ENCODE measurements around the gene SPRTN. TPM values are rescaled to one million over a fixed set of nuclear protein-coding genes. Genes with fewer than 3 reads are reported as not detected.

SPRTN gene
- total and polyA plus RNA-seq, 2 donors (not counting 1 experiment from before 2014, with no cell fraction given): 3.5 to 13.4 TPM

DNA sequence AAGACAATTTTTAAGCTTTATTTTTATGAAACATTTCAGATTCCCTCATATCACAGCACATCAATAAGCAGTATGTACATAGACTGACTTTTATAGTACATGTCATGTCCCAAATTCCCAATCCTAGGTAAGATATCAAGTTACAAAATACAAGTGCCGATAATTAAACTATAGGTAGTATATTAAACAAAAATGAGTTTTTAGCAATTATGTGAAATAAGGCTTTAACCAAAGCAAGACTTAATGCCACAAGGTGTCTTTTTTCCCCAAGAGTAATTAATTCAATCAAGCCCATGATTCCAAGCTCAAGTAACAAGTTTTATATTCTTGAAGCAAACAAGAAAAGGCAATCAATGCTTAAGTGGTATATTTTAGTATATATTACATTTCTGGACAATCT is 5.3 kb upstream of the SPRTN start:
- intact Hi-C loops (cut with micrococcal nuclease): no loop called here
- no peak for DNase-seq
- Histone ChIP-seq H3K9ac (ENCODE audit: low read length) (no peak overlapping the region), H3K79me2 (ENCODE audit: control insufficient read depth, insufficient read depth, low read length) (peaks cover 56% of the 10 kb centered on the region), H4K20me1 (ENCODE audit: control insufficient read depth, insufficient read depth, low read length, poor library complexity, severe bottlenecking) (peaks cover 40% of the 10 kb centered on the region), H3K36me3 (replicated peaks in 1 of 2; ENCODE audit: control extremely low read depth in 1 of 2, control insufficient read depth in 1 of 2, extremely low read depth in 1 of 2, insufficient read depth in 2 of 2, low read length in 1 of 2) (peaks cover 6% of the 10 kb centered on the region in 2 experiments), H3K9me3 (ENCODE audit: control extremely low read depth in 1 of 3, control insufficient read depth in 2 of 3, insufficient read depth in 1 of 3, low read length in 2 of 3) (peaks cover 0 to 10% (median 0%) of the 10 kb centered on the region in 3 donors), H2AFZ (ENCODE audit: insufficient read depth, low read depth, low read length, poor library complexity, severe bottlenecking) (no peak overlapping the region), H3K4me3 (ENCODE audit: control extremely low read depth in 1 of 5, extremely low read depth in 1 of 5, insufficient read depth in 1 of 5, low read depth in 2 of 5, low read length in 4 of 5) (no peak overlapping the region), H3K27me3 (replicated peaks in 1 of 4; ENCODE audit: control extremely low read depth in 1 of 4, control insufficient read depth in 3 of 4, insufficient read depth in 4 of 4, low read length in 3 of 4) (no peaks in the 10 kb centered on the region), H3K4me2 (replicated peaks; ENCODE audit: low read depth, low read length, poor library complexity, severe bottlenecking) (no peak overlapping the region), H3K27ac (ENCODE audit: low read length in 2 of 2) (peak overlapping the region in 1 of 2 donors; percentile 12), H3K4me1 (ENCODE audit: control insufficient read depth in 2 of 2, insufficient read depth in 2 of 2, low read length in 2 of 2) (peaks cover 32 to 42% of the 10 kb centered on the region in 2 donors)
- Mint-ChIP-seq H3K27ac (no peak overlapping the region), H3K4me1 (peaks cover 62% of the 10 kb centered on the region), H3K27me3 (peaks cover 2% of the 10 kb centered on the region), H3K9me3 (ENCODE audit: insufficient read depth) (no peaks in the 10 kb centered on the region), H3K4me3 (peak overlapping the region; percentile 5)
- ChIA-PET POLR2A (no interaction called here), CTCF (interaction anchor here (1.7 kb wide), 1 partner anchor 25 kb away, joined by 8 read pairs; no protein-coding TSS in a partner anchor)
- ATAC-seq (ENCODE audit: low read depth): no peak
- no CpG with 5 or more reads among the region's 1 CpG for WGBS (ENCODE audit: insufficient coverage)
- TF ChIP-seq, protein P1, sequence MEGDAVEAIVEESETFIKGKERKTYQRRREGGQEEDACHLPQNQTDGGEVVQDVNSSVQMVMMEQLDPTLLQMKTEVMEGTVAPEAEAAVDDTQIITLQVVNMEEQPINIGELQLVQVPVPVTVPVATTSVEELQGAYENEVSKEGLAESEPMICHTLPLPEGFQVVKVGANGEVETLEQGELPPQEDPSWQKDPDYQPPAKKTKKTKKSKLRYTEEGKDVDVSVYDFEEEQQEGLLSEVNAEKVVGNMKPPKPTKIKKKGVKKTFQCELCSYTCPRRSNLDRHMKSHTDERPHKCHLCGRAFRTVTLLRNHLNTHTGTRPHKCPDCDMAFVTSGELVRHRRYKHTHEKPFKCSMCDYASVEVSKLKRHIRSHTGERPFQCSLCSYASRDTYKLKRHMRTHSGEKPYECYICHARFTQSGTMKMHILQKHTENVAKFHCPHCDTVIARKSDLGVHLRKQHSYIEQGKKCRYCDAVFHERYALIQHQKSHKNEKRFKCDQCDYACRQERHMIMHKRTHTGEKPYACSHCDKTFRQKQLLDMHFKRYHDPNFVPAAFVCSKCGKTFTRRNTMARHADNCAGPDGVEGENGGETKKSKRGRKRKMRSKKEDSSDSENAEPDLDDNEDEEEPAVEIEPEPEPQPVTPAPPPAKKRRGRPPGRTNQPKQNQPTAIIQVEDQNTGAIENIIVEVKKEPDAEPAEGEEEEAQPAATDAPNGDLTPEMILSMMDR (IDR thresholded peaks at IDR 0.05): no peak
- TF ChIP-seq EZH2 (IDR thresholded peaks at IDR 0.05; ENCODE audit: borderline replicate concordance, insufficient read depth, low read depth, low read length, poor library complexity, severe bottlenecking): no peak

DNA sequence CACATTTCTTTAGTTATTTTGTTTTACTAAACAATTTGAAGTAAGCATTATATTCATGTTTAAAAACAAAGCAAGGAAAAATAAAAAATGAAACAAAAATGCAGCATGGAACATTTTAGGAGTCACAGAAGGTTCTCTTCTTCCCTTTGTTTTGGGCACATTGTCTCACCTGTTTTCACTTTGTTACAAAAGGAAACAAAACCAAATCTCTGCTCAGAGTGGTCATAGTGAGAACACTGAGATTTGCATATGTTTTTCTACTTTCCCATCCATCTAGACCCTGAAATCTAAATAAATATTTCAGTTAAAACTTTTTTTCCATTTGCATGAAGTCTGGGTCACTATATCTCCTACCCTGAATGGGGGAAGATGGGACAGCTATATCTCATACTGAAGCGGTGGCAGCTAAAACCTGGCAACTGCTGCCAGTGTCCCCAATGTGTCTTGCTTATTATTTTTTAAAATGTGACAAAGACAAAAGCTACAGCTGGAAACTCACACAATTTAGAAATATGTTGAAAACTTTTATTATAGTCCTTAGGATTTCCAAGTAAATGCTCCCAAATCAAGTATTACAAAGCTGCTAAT is 3.9 kb upstream of the SPRTN start:
- no peak for ATAC-seq (ENCODE audit: low read depth)
- POLR2A ChIA-PET: no interaction called here
- WGBS (ENCODE audit: insufficient coverage): no CpG with 5 or more reads among the region's 1 CpG
- peaks cover 6% of the 10 kb centered on the region in 2 experiments for H3K36me3 ChIP-seq (replicated peaks in 1 of 2; ENCODE audit: control extremely low read depth in 1 of 2, control insufficient read depth in 1 of 2, extremely low read depth in 1 of 2, insufficient read depth in 2 of 2, low read length in 1 of 2)
- TF ChIP-seq EZH2 (IDR thresholded peaks at IDR 0.05; ENCODE audit: borderline replicate concordance, insufficient read depth, low read depth, low read length, poor library complexity, severe bottlenecking): no peak
- TF ChIP-seq, protein P1 (IDR thresholded peaks at IDR 0.05): no peak
- CTCF ChIA-PET: interaction anchor here (1.4 kb wide), 1 partner anchor 268 kb away, joined by 3 read pairs; no protein-coding TSS in a partner anchor
- H3K27ac ChIP-seq (ENCODE audit: low read length in 2 of 2): peak overlapping the region in 1 of 2 donors; percentile 37
- peaks cover 40% of the 10 kb centered on the region for H4K20me1 ChIP-seq (ENCODE audit: control insufficient read depth, insufficient read depth, low read length, poor library complexity, severe bottlenecking)
- peaks cover 0 to 10% (median 0%) of the 10 kb centered on the region in 3 donors for H3K9me3 ChIP-seq (ENCODE audit: control extremely low read depth in 1 of 3, control insufficient read depth in 2 of 3, insufficient read depth in 1 of 3, low read length in 2 of 3)
- no peaks in the 10 kb centered on the region for H3K27me3 ChIP-seq (replicated peaks in 1 of 4; ENCODE audit: control extremely low read depth in 1 of 4, control insufficient read depth in 3 of 4, insufficient read depth in 4 of 4, low read length in 3 of 4)
- no peak overlapping the region for H3K27ac Mint-ChIP-seq
- H3K79me2 ChIP-seq (ENCODE audit: control insufficient read depth, insufficient read depth, low read length): peaks cover 63% of the 10 kb centered on the region
- peaks cover 39 to 48% of the 10 kb centered on the region in 2 donors for H3K4me1 ChIP-seq (ENCODE audit: control insufficient read depth in 2 of 2, insufficient read depth in 2 of 2, low read length in 2 of 2)
- peak overlapping the region; percentile 88 for H3K4me2 ChIP-seq (replicated peaks; ENCODE audit: low read depth, low read length, poor library complexity, severe bottlenecking)
- no peak for DNase-seq
- no peaks in the 10 kb centered on the region for H3K9me3 Mint-ChIP-seq (ENCODE audit: insufficient read depth)
- intact Hi-C loops (cut with micrococcal nuclease): no loop called here
- no peak overlapping the region for H2AFZ ChIP-seq (ENCODE audit: insufficient read depth, low read depth, low read length, poor library complexity, severe bottlenecking)
- peaks cover 3% of the 10 kb centered on the region for H3K27me3 Mint-ChIP-seq
- H3K9ac ChIP-seq (ENCODE audit: low read length): peak overlapping the region; percentile 45
- H3K4me1 Mint-ChIP-seq: peaks cover 69% of the 10 kb centered on the region
- H3K4me3 Mint-ChIP-seq: peak overlapping the region; percentile 51
- peak overlapping the region in 1 of 5 experiments; percentile 25 for H3K4me3 ChIP-seq (ENCODE audit: control extremely low read depth in 1 of 5, extremely low read depth in 1 of 5, insufficient read depth in 1 of 5, low read depth in 2 of 5, low read length in 4 of 5)
